GM18507 (cell line): ENCODE data around the gene SERINC3.

ENCODE experiments used
- DNase-seq: peaks from one replicate; pipeline ENCODE4 v3.0.0; 2011; ENCODE audit warnings: low read depth; ENCODE audit not compliant: insufficient read length; ENCODE audit errors: extremely low spot score
- FAIRE-seq: peaks from 2 replicates; lab custom pipeline; 2011; peaks lifted over from hg19 to GRCh38; lab: Jason Lieb, UNC

SERINC3 gene

GRCh38 chr20:44447827-44448419 is 73.9 kb downstream of the SERINC3 start:
- no peak for DNase-seq
- FAIRE-seq, result no peak
